HL-60 (cell line): ENCODE data around the gene SLC22A2.

Experiments used
- DNase-seq, 2 experiments: peaks; one replicate each; pipeline ENCODE4 v3.0.0-alpha.2; 2010 to 2020; ENCODE audit warnings: low read depth in 1 of 2, low spot score in 1 of 2
- H3K27ac ChIP-seq: fragments of 250-450 bp; sonication (Bioruptor Pico); replicated peaks from 2 replicates; pipeline ENCODE4 v1.5.1; 2020; ENCODE audit warnings: mild to moderate bottlenecking, moderate library complexity
- H3K27me3 ChIP-seq: fragments of 250-450 bp; sonication (Bioruptor Pico); 2 replicates; pipeline ENCODE4 v1.5.1; 2021; ENCODE audit warnings: mild to moderate bottlenecking, moderate library complexity; ENCODE audit not compliant: insufficient read depth, poor library complexity, severe bottlenecking
- H3K4me3 ChIP-seq: replicated peaks from 2 replicates; pipeline ENCODE4 v1.5.1; 2011; ENCODE audit warnings: mild to moderate bottlenecking, control low read depth, low read length; ENCODE audit not compliant: insufficient read depth
- CTCF ChIP-seq: IDR thresholded peaks from one replicate; pipeline ENCODE4 v1.5.1; 2011; ENCODE audit warnings: low read length, control low read depth, inconsistent platforms; ENCODE audit not compliant: insufficient read depth
- GABPA ChIP-seq: IDR thresholded peaks from 2 replicates; pipeline ENCODE4 v1.6.1; 2012; ENCODE audit warnings: low read depth
- POLR2AphosphoS5 ChIP-seq: IDR thresholded peaks from 2 replicates; pipeline ENCODE4 v1.6.1; 2012; ENCODE audit warnings: low read depth
- REST ChIP-seq: IDR thresholded peaks from 2 replicates; pipeline ENCODE4 v1.6.1; 2012; ENCODE audit warnings: low read depth; ENCODE audit not compliant: insufficient replicate concordance
- SPI1 ChIP-seq: IDR thresholded peaks from 2 replicates; pipeline ENCODE4 v1.6.1; 2012; ENCODE audit warnings: low read depth, mild to moderate bottlenecking, borderline replicate concordance

SLC22A2 gene

GRCh38 chr6:160190973-160191372 lies 67.6 kb downstream of the SLC22A2 start:
- no peak for DNase-seq
- TF ChIP-seq GABPA (no peak), SPI1 (no peak), CTCF (no peak), POLR2AphosphoS5 (no peak), REST (no peak)
- Histone ChIP-seq H3K4me3 (no peak overlapping the region), H3K27me3 (no peaks in the 10 kb centered on the region), H3K27ac (no peak overlapping the region)

GRCh38 chr6:160190081-160190480 lies 68.5 kb downstream of the SLC22A2 start:
- DNase-seq, result no peak
- Histone ChIP-seq H3K27me3 (no peaks in the 10 kb centered on the region), H3K4me3 (no peak overlapping the region), H3K27ac (no peak overlapping the region)
- TF ChIP-seq CTCF (no peak), REST (no peak), POLR2AphosphoS5 (no peak), SPI1 (no peak), GABPA (no peak)

GRCh38 chr6:160188773-160189172 lies 69.8 kb downstream of the SLC22A2 start:
- no peak for DNase-seq
- no peak overlapping the region for H3K27ac ChIP-seq
- no peaks in the 10 kb centered on the region for H3K27me3 ChIP-seq
- TF ChIP-seq REST (no peak), CTCF (no peak), POLR2AphosphoS5 (no peak), SPI1 (no peak), GABPA (no peak)
- no peak overlapping the region for H3K4me3 ChIP-seq
